Prostate gland (tissue), 2 donors: ENCODE results near the gene FRMPD2.

Experiments
- POLR2A ChIP-seq: fragments of 450-650 bp; IDR thresholded peaks from one replicate; pipeline ENCODE4 v1.6.1; 2016; ENCODE audit warnings: antibody characterized with exemption, mild to moderate bottlenecking
- POLR2AphosphoS5 ChIP-seq: sonication (generic); formaldehyde crosslinking; IDR thresholded peaks from one replicate; pipeline ENCODE4 v1.6.1; 2017; ENCODE audit warnings: antibody characterized with exemption
- TF ChIP-seq, protein P1 (sequence below), 4 experiments: fragments of 200-600 bp in 2 of 4; fragments of 450-650 bp in 2 of 4; sonication (generic) in 2 of 4; IDR thresholded peaks; 1 replicate in 3 of 4; 2 replicates in 1 of 4; pipeline ENCODE4 v1.5.1; 2016 to 2019; ENCODE audit warnings: antibody characterized with exemption in 4 of 4, mild to moderate bottlenecking in 2 of 4, moderate library complexity in 2 of 4

DNA sequence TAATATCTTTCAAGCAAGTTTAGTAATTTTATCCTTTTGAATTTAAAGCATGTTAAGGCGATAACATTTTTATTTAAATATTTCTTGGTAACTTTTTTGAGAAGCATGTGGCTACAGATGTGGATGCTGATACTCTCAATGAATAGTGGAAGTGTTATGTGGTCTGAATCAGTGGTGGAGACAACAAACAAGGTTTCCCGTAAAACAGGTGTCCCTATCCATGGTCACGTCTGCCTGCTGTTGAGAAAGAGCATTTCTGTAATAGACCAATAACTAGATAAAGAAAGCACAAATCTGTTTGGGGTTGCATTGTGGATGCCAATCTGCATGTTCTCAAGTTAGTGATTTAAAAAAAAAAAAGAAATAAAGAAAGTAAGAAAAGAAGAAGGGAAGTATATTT lies 18.1 kb upstream of the FRMPD2 start:
- TF ChIP-seq, protein P1, sequence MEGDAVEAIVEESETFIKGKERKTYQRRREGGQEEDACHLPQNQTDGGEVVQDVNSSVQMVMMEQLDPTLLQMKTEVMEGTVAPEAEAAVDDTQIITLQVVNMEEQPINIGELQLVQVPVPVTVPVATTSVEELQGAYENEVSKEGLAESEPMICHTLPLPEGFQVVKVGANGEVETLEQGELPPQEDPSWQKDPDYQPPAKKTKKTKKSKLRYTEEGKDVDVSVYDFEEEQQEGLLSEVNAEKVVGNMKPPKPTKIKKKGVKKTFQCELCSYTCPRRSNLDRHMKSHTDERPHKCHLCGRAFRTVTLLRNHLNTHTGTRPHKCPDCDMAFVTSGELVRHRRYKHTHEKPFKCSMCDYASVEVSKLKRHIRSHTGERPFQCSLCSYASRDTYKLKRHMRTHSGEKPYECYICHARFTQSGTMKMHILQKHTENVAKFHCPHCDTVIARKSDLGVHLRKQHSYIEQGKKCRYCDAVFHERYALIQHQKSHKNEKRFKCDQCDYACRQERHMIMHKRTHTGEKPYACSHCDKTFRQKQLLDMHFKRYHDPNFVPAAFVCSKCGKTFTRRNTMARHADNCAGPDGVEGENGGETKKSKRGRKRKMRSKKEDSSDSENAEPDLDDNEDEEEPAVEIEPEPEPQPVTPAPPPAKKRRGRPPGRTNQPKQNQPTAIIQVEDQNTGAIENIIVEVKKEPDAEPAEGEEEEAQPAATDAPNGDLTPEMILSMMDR (IDR thresholded peaks at IDR 0.05), result no peak
- TF ChIP-seq POLR2A (no peak), POLR2AphosphoS5 (no peak)
